K562 (cell line): ENCODE results near the gene PKHD1. TPM values are rescaled to one million over a fixed set of nuclear protein-coding genes. Genes with fewer than 3 reads are reported as not detected.

Experiments
- ATAC-seq: fragments of 200-7000 bp; cut with Tn5 transposase; 3 replicates; pipeline ENCODE4 v1.9.1; 2020; ENCODE audit warnings: moderate library complexity
- BruUV-seq: library from RNA; stranded (reverse); fragments of 400-500 nt; replicated peaks from 2 replicates; lab custom pipeline; 2021; lab: Mats Ljungman, UMichigan
- CTCF ChIA-PET: fragments of 300-600 bp; formaldehyde crosslinking; extraction: SDS; loops from one replicate; lab custom pipeline; 2021; ENCODE audit warnings: low intra/inter-chr PET ratio; lab: Yijun Ruan, JAX
- POLR2A ChIA-PET: fragments of 300-600, 350-650 bp; sonication (Branson Sonifier 250); formaldehyde crosslinking; extraction: SDS; loops from one replicate; lab custom pipeline; 2021; ENCODE audit warnings: antibody characterized with exemption, inconsistent platforms; lab: Yijun Ruan, JAX
- DNase-seq, 4 experiments: peaks; one replicate each; pipeline versions ENCODE4 v3.0.0 to v3.0.0-alpha.2; 2011 to 2018; ENCODE audit warnings: low spot score in 3 of 4, mixed read lengths in 3 of 4; ENCODE audit errors: extremely low read depth in 1 of 4
- FAIRE-seq: peaks from 2 replicates; lab custom pipeline; 2011; peaks lifted over from hg19 to GRCh38; lab: Jason Lieb, UNC
- H2AFZ ChIP-seq: 2 replicates; pipeline ENCODE4 v1.6.0; 2011; ENCODE audit warnings: low read depth, low read length, control low read depth, inconsistent platforms
- H3K27ac ChIP-seq: fragments of 200-600 bp; 3 replicates; pipeline ENCODE4 v1.8.0; 2011; ENCODE audit warnings: low read depth, mild to moderate bottlenecking, control low read depth, inconsistent platforms, low read length, moderate library complexity, mixed read lengths; ENCODE audit errors: extremely low read depth
- H3K27me3 ChIP-seq, 2 experiments: fragments of 300-600 bp in 1 of 2; 2 replicates in 1 of 2; 3 replicates in 1 of 2; pipeline versions ENCODE4 v1.6.0 to v1.8.0; 2011; ENCODE audit warnings: inconsistent platforms in 2 of 2, low read length in 2 of 2, mild to moderate bottlenecking in 1 of 2, mixed read lengths in 1 of 2, moderate library complexity in 1 of 2; ENCODE audit not compliant: control insufficient read depth in 2 of 2, insufficient read depth in 2 of 2
- H3K36me3 ChIP-seq: fragments of 300-600 bp; 3 replicates; pipeline ENCODE4 v1.8.0; 2011; ENCODE audit warnings: mild to moderate bottlenecking, low read length, inconsistent platforms; ENCODE audit not compliant: control insufficient read depth, insufficient read depth
- H3K4me1 ChIP-seq, 2 experiments: fragments of 200-600 bp in 1 of 2; replicated peaks in 1 of 2; 2 replicates in 1 of 2; 3 replicates in 1 of 2; pipeline versions ENCODE4 v1.5.1 to v1.8.0; 2011; ENCODE audit warnings: inconsistent platforms in 2 of 2, low read length in 2 of 2, mild to moderate bottlenecking in 1 of 2, mixed read lengths in 1 of 2, moderate library complexity in 1 of 2; ENCODE audit not compliant: control insufficient read depth in 2 of 2, insufficient read depth in 2 of 2
- H3K4me2 ChIP-seq: 2 replicates; pipeline ENCODE4 v1.6.1; 2011; ENCODE audit warnings: low read length, control low read depth, inconsistent platforms, mixed read lengths; ENCODE audit not compliant: insufficient read depth
- H3K4me3 ChIP-seq: fragments of 200-600 bp; sonication (generic), shearing (Covaris generic); 2 replicates; pipeline ENCODE4 v1.5.1; 2016; ENCODE audit warnings: control low read depth, inconsistent platforms
- H3K79me2 ChIP-seq: fragments of 200-600 bp; 3 replicates; pipeline ENCODE4 v1.8.0; 2011; ENCODE audit warnings: low read length, inconsistent platforms; ENCODE audit not compliant: control insufficient read depth, insufficient read depth
- H3K9ac ChIP-seq, 2 experiments: 2 replicates each; pipeline versions ENCODE4 v1.6.0 to v1.6.1; 2011; ENCODE audit warnings: low read depth in 2 of 2, low read length in 2 of 2, control low read depth in 1 of 2, inconsistent platforms in 1 of 2, mild to moderate bottlenecking in 1 of 2, mixed read lengths in 1 of 2; ENCODE audit not compliant: insufficient read depth in 1 of 2
- H3K9me1 ChIP-seq: one replicate; pipeline ENCODE4 v1.6.0; 2011; ENCODE audit warnings: inconsistent platforms, mild to moderate bottlenecking, low read length, moderate library complexity; ENCODE audit not compliant: control insufficient read depth, insufficient read depth
- H3K9me3 ChIP-seq: replicated peaks from 2 replicates; pipeline ENCODE4 v1.5.1; 2011; ENCODE audit warnings: low read depth, low read length, inconsistent platforms; ENCODE audit not compliant: control insufficient read depth, insufficient read depth
- H4K20me1 ChIP-seq: replicated peaks from 2 replicates; pipeline ENCODE4 v1.6.1; 2011; ENCODE audit warnings: low read length, inconsistent platforms, mixed read lengths; ENCODE audit not compliant: control insufficient read depth, insufficient read depth
- KAT7 ChIP-seq: sonication (generic); formaldehyde crosslinking; IDR thresholded peaks from 2 replicates; pipeline ENCODE4 v1.8.0; 2022; ENCODE audit warnings: missing genetic modification reagents, mild to moderate bottlenecking, borderline replicate concordance
- L3MBTL2 ChIP-seq: fragments of 450-650 bp; IDR thresholded peaks from 2 replicates; pipeline ENCODE4 v1.6.1; 2016; ENCODE audit warnings: mild to moderate bottlenecking, moderate library complexity
- MAFK ChIP-seq: IDR thresholded peaks from 2 replicates; pipeline ENCODE4 v1.6.1; 2011; ENCODE audit warnings: low read length, improper control_type of control experiment
- POLR2B ChIP-seq: fragments of 450-650 bp; IDR thresholded peaks from 2 replicates; pipeline ENCODE4 v1.6.1; 2018; ENCODE audit warnings: low read depth; ENCODE audit not compliant: partially characterized antibody
- SRF ChIP-seq, 2 experiments: fragments of 250-450, 450-650 bp in 1 of 2; sonication (Bioruptor Pico) in 1 of 2; sonication (generic) in 1 of 2; formaldehyde crosslinking; IDR thresholded peaks; 2 replicates each; pipeline versions ENCODE4 v1.5.0 to v1.5.1; 2020 to 2022; ENCODE audit warnings: mild to moderate bottlenecking in 1 of 2, missing genetic modification reagents in 1 of 2
- TCF3 ChIP-seq: sonication (generic); formaldehyde crosslinking; IDR thresholded peaks from 2 replicates; pipeline ENCODE4 v1.4.0; 2020; ENCODE audit warnings: mild to moderate bottlenecking, missing genetic modification reagents
- WGBS: fragments of 100-300 bp; shearing (Covaris generic); methylation state at CpG from one replicate; pipeline ENCODE4 v1.1.6; 2016; ENCODE audit warnings: low coverage, mixed read lengths; ENCODE audit not compliant: insufficient coverage; ENCODE audit errors: missing lambda C conversion rate; 5-methylcytosine and 5-hydroxymethylcytosine counted together
- in situ Hi-C: fragments of 300-500 bp; cut with MboI; formaldehyde crosslinking; loops from 4 replicates; pipeline ENCODE4 v1.15.0; 2018; ENCODE audit warnings: inconsistent platforms, mixed read lengths
- intact Hi-C: fragments of 100-400 bp; cut with micrococcal nuclease; formaldehyde crosslinking; loops from 2 replicates; pipeline ENCODE4 v1.14.2; 2022
- polyA plus RNA-seq, 8 experiments: library from polyadenylated mRNA; depleted of rRNA in 4 of 8; stranded (reverse) in 5 of 8; unstranded in 3 of 8; fragments of >200 nt; fragmentation: Nextera tagmentation in 2 of 8; fragmentation: Illumina TruSeq in 1 of 8; extraction: Ambion mirVana in 2 of 8; extraction: Trizol in 1 of 8; gene quantifications; 2 replicates each; pipeline versions ENCODE4 v1.2.1 to v1.2.3, GENCODE V29; 2011 to 2014; ENCODE audit warnings: inconsistent platforms in 1 of 8, missing spikeins in 1 of 8
- total RNA-seq, 7 experiments: library from RNA; depleted of rRNA in 6 of 7; stranded (reverse); fragments of >200 nt in 6 of 7; fragmentation: Illumina TruSeq in 2 of 7; extraction: Trizol in 2 of 7; gene quantifications; 2 replicates each; pipeline versions ENCODE4 v1.2.1 to v1.2.3, GENCODE V29; 2011 to 2021; ENCODE audit warnings: low replicate concordance in 1 of 7
- TF ChIP-seq, protein P1 (sequence below): IDR thresholded peaks from 2 replicates; pipeline ENCODE4 v1.6.1; 2011; ENCODE audit warnings: borderline replicate concordance, low read depth, mild to moderate bottlenecking, moderate library complexity, low read length; ENCODE audit not compliant: insufficient read depth, poor library complexity, severe bottlenecking

Gene PKHD1
- total and polyA plus RNA-seq, 9 of the 15 experiments (the other 6 are each of a cell fraction or from before 2014, with no cell fraction given), result 0.01 to 0.04 (median 0.01) TPM; not detected in 6

DNA sequence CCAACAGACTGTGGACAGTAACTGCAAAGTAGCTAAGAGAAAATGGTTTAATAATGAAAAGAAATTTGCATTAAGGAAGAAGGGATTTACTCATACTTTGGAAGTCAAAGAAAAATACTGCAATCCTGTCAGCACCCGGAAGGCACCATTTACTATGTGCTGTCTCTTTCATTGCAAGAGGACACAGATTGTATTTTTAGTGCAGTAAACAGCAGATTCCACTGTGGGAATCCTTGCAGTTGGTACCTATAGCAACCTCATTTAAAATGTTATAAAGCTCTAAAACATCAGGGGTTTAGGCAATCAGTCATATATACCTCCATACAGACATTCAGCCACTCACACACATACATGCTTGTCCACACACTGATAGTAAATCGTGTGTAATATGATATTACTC is 346.8 kb downstream of the PKHD1 start (continued):
- TF ChIP-seq KAT7 (CRISPR knock-in tag) (no peak), TCF3 (CRISPR knock-in tag) (no peak), SRF (CRISPR knock-in tag; IDR thresholded peaks at IDR 0.05) (no peak), POLR2B (no peak)
- TF ChIP-seq, protein P1, sequence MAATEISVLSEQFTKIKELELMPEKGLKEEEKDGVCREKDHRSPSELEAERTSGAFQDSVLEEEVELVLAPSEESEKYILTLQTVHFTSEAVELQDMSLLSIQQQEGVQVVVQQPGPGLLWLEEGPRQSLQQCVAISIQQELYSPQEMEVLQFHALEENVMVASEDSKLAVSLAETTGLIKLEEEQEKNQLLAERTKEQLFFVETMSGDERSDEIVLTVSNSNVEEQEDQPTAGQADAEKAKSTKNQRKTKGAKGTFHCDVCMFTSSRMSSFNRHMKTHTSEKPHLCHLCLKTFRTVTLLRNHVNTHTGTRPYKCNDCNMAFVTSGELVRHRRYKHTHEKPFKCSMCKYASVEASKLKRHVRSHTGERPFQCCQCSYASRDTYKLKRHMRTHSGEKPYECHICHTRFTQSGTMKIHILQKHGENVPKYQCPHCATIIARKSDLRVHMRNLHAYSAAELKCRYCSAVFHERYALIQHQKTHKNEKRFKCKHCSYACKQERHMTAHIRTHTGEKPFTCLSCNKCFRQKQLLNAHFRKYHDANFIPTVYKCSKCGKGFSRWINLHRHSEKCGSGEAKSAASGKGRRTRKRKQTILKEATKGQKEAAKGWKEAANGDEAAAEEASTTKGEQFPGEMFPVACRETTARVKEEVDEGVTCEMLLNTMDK, result no peak
- TF ChIP-seq, all 486 proteins: peak for 0

DNA sequence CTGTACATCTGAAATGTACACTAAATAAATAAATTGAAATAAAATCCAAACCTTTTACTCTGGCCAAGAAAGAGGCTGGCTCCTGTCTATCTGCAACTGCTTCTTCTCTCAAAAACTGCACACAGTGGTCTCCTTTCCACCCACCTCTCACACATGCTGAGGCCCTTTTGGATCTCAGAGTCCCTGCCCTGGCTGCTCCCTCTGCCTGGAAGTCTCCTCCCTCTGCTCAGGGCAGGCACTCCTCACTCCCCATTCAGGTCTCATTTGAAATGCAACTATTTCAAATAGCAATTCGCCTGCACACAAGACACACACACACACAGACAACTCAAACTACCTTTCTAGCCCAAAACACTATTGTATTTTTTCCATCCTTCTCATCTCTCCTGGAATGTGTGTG is 348.8 kb downstream of the PKHD1 start:
- Histone ChIP-seq H3K4me3 (no peak overlapping the region), H3K9ac (no peak overlapping the region), H2AFZ (no peak overlapping the region), H3K27me3 (no peaks in the 10 kb centered on the region), H3K4me2 (no peak overlapping the region), H4K20me1 (no peaks in the 10 kb centered on the region), H3K9me3 (no peaks in the 10 kb centered on the region), H3K4me1 (no peaks in the 10 kb centered on the region), H3K36me3 (no peaks in the 10 kb centered on the region), H3K9me1 (no peaks in the 10 kb centered on the region), H3K27ac (no peak overlapping the region), H3K79me2 (no peaks in the 10 kb centered on the region)
- intact Hi-C loops, result no loop called here
- WGBS, result 0% methylated on average over 1 of the region's 1 CpG
- POLR2A ChIA-PET, result no interaction called here
- DNase-seq, result no peak
- TF ChIP-seq L3MBTL2 (no peak), MAFK (no peak)
- ATAC-seq, result no peak
- BruUV-seq, result no TSS peak
- no peak for FAIRE-seq
- in situ Hi-C loops, result no loop called here
- CTCF ChIA-PET, result no interaction called here
